8988T (cell line): ENCODE results near the gene ZBTB4.

Experiments used
- DNase-seq: peaks from one replicate; pipeline ENCODE4 v3.0.0; 2011

The ZBTB4 gene

DNA sequence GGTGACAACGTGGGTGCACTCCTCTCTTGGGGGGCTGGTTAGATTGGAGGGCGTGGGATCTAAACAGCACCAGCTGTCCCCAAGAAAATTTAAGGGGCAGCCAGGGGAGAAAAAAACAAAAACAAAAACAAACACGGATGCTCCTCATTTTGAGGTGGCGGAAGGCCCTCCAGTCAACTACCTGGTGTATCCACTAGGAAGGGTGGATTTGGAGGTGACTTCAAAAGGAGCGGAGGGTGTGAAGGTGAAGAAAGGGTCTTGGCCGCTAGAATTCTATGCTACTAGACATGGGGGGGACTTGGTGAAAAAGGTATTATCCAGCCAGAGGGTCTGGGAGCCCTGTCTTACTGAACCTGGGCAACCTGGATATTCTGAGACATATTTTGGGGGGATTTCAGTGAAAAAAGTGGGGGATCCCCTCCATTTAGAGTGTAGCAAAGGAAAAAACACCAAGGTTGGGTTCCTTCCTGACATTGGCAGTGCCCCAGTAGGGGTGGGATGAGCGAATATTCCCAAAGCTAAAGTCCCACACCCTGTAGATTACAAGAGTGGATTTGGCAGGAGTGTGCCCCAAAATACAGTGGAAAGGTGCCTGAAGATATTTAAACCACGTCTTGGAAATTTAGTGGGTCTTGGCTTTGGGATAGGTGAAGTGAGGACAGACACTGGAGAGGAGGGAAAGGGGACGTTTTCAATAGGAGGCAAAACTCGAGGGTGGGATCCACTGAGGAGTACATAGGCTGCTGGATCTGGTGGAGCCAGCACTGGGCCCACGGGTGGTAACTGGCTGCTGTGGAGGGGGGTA, 40.6 kb downstream of the ZBTB4 start:
- DNase-seq: no peak

- DNase-seq: no peak
These were observed 41.3 kb downstream of the ZBTB4 start for GRCh38 chr17:7437950-7438614.

GRCh38 chr17:7437369-7437863, 42.0 kb downstream of the ZBTB4 start:
- no peak for DNase-seq

GRCh38 chr17:7436556-7437368, 42.7 kb downstream of the ZBTB4 start:
- peak; percentile 71 for DNase-seq

- no peak for DNase-seq
These were observed 43.5 kb downstream of the ZBTB4 start for GRCh38 chr17:7435676-7436555.

DNA sequence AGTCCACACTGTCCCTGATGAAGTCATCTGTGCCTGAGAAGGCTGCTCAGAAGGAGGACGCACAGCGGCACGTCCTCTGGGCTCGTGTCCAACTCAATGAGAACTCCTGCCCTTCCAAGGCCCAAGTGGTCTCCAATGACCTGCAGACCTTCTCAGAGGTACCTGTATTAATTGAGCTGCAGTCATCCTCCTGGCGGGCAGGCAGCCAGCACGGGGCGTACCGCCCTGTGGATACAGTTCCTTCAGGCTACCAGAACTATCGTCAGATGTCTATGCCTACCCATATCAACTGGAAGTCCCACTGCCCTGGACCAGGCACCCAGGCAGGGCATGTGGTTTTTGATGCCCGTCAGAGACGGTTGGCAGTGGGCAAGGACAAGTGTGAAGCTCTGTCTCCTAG, 47.1 kb downstream of the ZBTB4 start:
- DNase-seq: no peak

DNA sequence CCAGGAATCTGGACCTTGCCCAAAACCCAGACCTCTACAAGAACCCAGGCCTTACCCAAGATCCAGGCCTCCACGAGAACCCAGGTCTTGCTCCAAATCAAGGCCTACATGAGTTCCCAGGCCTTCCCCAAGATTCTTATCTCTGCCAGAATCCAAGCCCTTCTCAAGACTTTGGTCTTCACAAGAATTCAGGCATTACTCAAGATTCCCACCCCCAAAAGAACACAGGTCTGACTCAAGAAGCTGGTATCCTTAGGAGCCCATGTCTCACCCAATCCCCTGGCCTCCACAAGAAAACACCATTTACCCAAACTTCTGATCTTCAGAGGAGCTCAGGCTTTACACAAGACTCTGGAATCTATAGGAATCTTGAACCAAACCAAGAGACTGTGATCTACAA, 48.2 kb downstream of the ZBTB4 start:
- DNase-seq: no peak

GRCh38 chr17:7429722-7430121, 49.7 kb downstream of the ZBTB4 start:
- DNase-seq: no peak

GRCh38 chr17:7428557-7428956, 50.9 kb downstream of the ZBTB4 start, which contains the start of gene SPEM3:
Gene SPEM3 (plus strand): TSS chr17:7428857. CDS start chr17:7428903, 46 bp downstream.
- no peak for DNase-seq

- no peak for DNase-seq
These were observed 51.9 kb downstream of the ZBTB4 start for GRCh38 chr17:7427549-7427948.

DNA sequence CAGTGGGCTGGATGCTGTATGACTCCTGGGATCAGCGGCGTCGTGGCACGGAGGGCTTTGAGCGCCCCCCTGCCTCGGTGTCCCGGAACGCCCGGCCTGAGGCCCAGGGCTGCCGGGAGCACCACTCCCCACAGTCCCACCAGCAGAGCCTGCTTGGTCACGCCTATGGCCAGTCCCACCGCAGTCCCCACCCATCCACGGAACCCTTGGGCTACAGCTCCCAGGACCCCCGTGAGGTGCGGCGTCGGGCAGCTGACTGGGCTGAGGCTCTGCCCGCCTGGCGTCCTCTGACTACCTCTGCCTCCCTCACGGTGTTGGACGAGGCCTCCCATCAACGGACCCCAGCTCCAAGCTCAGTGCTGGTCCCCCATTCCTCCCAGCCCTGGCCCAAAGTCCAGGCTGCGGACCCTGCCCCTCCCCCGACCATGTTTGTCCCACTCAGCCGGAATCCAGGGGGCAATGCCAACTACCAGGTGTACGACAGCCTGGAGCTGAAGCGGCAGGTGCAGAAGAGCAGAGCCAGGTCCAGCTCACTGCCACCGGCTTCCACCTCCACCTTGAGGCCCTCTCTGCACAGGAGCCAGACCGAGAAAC, 52.4 kb downstream of the ZBTB4 start:
- DNase-seq: no peak

- no peak for DNase-seq
These were observed 53.1 kb downstream of the ZBTB4 start for GRCh38 chr17:7426203-7426863.

DNA sequence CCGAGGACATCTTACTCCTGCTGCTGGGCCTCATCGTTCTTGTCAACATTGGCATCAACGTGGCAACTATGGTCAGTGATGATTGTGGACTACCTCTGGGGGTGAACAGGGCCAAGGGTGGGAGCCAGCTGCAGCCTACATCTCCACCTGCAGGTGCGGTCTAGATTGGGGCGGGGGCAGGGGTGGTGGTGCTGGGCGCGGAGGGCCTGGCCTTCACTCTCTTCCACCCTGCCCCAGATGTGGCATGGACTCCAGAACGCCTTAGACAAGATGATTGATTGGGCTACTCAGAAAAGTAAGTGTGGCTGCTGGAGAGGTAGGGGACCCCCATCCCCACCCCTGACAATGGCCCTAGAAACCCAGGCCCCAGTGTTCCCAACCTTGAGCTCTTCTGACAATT, 53.7 kb downstream of the ZBTB4 start:
- DNase-seq: no peak

DNA sequence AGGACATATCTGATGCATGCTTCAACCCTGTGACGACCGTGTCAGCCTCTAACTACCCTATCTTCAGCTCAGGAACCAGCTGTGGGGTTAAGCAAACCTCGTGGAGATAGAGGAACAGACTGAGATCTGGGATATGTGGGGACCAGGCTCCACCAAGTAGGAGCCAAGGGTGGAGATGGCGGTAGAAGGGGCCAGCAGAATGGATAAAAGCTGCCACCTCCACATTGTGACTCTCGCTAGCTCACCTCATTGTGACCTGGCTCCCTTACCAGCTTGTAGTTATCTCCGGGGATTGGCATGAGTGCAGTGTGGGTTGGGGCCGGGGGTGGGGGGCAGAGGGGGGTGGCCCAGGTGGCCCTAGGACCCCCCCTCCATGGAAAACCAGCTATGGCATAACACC, 54.1 kb downstream of the ZBTB4 start, which contains the start of gene SPEM2:
Gene SPEM2 (plus strand): TSS at position 301 of the 400 bp plus-strand sequence. CDS start 73 bp downstream, at position 374.
- no peak for DNase-seq

GRCh38 chr17:7423679-7424078, 55.8 kb downstream of the ZBTB4 start:
- no peak for DNase-seq

GRCh38 chr17:7421186-7421585, 58.2 kb downstream of the ZBTB4 start:
- no peak for DNase-seq

DNA sequence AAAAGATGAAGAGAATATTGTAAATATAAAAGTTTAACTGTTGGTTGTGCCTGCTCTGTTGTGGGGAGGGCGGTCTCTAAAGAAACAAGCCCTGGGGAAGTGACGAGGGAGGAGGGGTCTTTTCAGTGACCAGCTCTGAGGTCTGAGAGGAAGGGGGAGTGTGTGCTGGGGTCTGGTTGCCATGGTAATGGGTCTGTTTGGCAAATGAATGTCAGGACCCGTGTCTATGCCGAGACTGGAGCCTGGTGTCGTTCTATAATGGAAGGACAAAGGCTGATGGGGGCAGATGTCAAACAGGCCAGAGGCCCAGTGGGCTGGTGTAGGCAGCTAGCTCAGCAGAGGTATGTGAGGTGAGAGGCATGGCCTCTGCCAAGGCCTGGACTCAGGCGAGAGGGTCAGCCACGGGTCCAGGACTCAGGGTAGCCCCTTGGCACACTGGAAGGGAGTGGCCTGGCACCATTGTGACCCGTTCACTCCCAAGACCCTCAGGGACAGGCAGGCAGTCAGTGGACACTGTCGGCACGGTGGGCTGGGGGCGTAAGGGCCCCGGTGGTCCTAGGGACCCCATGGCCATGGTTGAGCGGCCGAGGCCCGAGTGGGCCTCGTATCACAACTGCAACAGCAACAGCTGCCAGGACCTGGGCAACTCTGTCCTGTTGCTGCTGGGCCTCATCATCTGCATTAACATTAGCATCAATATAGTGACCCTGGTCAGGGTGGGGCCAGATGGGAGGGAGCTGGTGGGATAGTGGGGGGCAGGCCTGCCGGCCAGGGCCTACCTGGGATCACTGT, 59.4 kb downstream of the ZBTB4 start, which contains the start of gene SPEM1:
Gene SPEM1 (plus strand): TSS at position 506 of the 792 bp plus-strand sequence. CDS start 61 bp downstream, at position 567.
- DNase-seq: no peak

DNA sequence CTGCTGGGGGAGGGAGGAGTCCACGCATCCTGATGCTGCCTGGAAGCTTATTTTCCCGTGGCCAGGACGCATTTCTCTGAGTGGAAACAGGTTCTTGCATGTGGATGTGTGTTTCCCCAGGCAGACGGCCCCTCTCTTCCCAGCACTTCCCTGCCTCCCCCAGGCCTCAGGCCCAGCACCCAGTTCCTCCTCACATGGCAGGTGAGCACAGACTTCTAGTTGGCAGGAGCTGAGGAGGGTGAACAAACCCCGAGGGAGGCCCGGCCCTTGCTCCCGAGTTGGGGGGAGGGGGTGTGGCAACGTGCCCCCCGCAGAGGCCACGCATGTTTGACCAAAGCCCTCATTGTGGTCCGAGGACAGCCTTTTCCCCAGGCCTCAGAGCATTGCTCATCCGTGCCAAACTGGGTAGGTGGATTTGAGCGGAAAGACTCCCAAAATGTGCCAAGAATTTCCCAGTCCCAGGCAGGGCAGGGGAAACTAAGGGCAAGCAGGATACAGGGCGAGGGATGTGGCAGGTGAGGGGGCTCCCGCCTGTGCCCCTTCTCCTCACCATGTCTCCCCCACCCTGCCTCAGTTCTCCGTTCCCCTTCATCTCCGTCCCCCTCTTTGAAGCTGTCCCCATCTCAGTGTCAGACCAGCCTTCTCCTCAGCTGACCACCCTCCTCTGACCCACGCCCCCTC, 60.8 kb downstream of the ZBTB4 start:
- no peak for DNase-seq

DNA sequence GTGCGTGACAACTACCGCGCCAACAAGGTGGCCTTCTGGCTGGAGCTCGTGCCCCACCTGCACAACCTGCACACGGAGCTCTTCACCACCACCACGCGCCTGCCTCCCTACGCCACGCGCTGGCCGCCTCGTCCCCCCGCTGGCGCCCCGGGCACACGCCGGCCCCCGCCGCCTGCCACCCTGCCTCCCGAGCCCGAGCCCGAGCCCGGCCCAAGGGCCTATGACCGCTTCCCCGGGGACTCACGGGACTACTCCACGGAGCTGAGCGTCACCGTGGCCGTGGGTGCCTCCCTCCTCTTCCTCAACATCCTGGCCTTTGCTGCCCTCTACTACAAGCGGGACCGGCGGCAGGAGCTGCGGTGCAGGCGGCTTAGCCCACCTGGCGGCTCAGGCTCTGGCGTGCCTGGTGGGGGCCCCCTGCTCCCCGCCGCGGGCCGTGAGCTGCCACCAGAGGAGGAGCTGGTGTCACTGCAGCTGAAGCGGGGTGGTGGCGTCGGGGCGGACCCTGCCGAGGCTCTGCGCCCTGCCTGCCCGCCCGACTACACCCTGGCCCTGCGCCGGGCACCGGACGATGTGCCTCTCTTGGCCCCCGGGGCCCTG, 62.3 kb downstream of the ZBTB4 start:
- DNase-seq: no peak
